ENCODE data around the gene CAV2. TPM values are rescaled to one million over a fixed set of nuclear protein-coding genes. Genes with fewer than 3 reads are reported as not detected.

Gene CAV2
- total RNA-seq, 2 donors from 2014 or later = 81.9 to 102 TPM

- no peak for DNase-seq (ENCODE audit: low spot score)
- intact Hi-C loops (cut with DNase I) = no loop called here
These were observed 13.1 kb downstream of the CAV2 start for GRCh38 chr7:116512520-116513188.

DNA sequence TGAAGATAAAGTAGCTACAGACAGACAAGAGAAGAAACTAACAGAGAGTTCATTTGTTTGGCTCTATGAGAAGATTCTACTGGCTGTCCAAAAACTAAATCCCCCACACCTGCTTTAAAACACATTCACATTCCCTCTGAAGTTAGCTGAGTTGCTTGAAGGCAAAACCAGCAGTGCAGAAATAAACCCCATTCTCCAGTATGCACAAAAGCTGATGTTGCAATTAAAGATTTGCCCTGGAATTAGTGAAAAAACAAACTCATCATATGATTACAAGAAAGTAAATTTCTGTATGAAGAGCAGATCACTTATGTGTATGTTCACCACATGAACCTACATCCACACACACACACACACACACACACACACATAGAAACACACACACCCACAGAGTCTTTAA lies 16.0 kb downstream of the CAV2 start:
- intact Hi-C loops (cut with DNase I) = loop anchor here in 1 of 2 donors (1.0 kb wide), 1 partner anchor 30 kb away; no protein-coding TSS in a partner anchor
- no peak for DNase-seq (ENCODE audit: low spot score)

- DNase-seq (ENCODE audit: low spot score) = no peak
- intact Hi-C loops (cut with DNase I) = no loop called here
These were observed 16.8 kb downstream of the CAV2 start for GRCh38 chr7:116516324-116516723.

- intact Hi-C loops (cut with DNase I) = no loop called here
- no peak for DNase-seq (ENCODE audit: low spot score)
These were observed 18.1 kb downstream of the CAV2 start for GRCh38 chr7:116517626-116518025.

DNA sequence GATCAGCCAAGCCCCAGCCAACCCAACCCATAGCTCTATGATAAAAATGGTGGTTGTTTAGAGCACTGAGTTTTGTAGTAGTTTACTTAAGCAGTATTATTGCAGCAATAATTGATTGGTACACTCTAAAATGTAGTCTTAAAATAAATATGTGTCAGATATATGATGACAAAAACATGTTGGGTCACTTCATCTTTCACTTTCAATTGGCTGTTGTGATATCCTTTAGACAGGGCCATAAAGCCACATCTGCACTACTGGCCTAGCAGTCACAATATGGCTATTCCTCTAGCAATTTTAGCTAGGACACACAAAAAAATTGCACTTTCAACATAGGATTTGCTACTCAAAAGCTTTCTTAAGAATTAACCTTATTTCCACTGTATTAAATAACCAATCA lies 19.4 kb downstream of the CAV2 start:
- intact Hi-C loops (cut with DNase I) = no loop called here

GRCh38 chr7:116521046-116521664 lies 21.6 kb downstream of the CAV2 start:
- DNase-seq (ENCODE audit: low spot score) = no peak
- intact Hi-C loops (cut with DNase I) = loop anchor here (10.0 kb wide), 3 partner anchors 64 to 256 kb away; no protein-coding TSS in a partner anchor

More for the DNA sequence above, 19.4 kb downstream of the CAV2 start:
- no peak for DNase-seq (ENCODE audit: low spot score)

- intact Hi-C loops (cut with DNase I) = loop anchor here (10.0 kb wide), 3 partner anchors 63 to 257 kb away; no protein-coding TSS in a partner anchor
- no peak for DNase-seq (ENCODE audit: low spot score)
These were observed 22.7 kb downstream of the CAV2 start for GRCh38 chr7:116522247-116522646.

GRCh38 chr7:116524221-116524608 lies 24.7 kb downstream of the CAV2 start:
- no peak for DNase-seq (ENCODE audit: low spot score)
- intact Hi-C loops (cut with DNase I) = loop anchor here (2.0 to 10.0 kb wide), 4 partner anchors 23 to 259 kb away; no protein-coding TSS in a partner anchor

DNA sequence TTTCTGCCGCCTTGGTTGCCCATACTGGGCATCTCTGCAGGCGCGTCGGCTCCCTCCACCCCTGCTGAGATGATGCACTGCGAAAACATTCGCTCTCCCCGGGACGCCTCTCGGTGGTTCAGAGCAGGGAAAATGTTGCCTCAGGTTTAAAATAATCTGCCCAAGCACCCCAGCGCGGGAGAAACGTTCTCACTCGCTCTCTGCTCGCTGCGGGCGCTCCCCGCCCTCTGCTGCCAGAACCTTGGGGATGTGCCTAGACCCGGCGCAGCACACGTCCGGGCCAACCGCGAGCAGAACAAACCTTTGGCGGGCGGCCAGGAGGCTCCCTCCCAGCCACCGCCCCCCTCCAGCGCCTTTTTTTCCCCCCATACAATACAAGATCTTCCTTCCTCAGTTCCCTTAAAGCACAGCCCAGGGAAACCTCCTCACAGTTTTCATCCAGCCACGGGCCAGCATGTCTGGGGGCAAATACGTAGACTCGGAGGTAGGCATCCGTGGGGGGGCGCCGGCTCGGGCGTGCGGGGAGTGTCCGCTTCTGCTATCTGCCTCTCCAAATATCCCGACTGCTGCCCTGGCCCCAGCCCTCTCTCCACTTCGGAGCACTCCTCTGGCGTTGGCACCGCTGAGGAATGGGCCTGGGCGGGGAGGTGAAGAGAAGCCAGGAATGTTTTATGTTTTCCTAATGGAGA lies 25.2 kb downstream of the CAV2 start, which contains the start of gene CAV1:
Gene CAV1 (plus strand): TSS at position 428 of the 689 bp plus-strand sequence. CDS start 27 bp downstream, at position 455.
- peak; percentile 94 for DNase-seq (ENCODE audit: low spot score)

GRCh38 chr7:116525298-116525912 lies 25.9 kb downstream of the CAV2 start:
- intact Hi-C loops (cut with DNase I) = loop anchor here (2.0 to 10.0 kb wide), 5 partner anchors 25 to 268 kb away; no protein-coding TSS in a partner anchor
- peak; percentile 84 for DNase-seq (ENCODE audit: low spot score)

More for the DNA sequence above, 25.2 kb downstream of the CAV2 start, which contains the start of gene CAV1:
- intact Hi-C loops (cut with DNase I) = loop anchor here (2.0 to 10.0 kb wide), 5 partner anchors 24 to 267 kb away; no protein-coding TSS in a partner anchor

- intact Hi-C loops (cut with DNase I) = loop anchor here (2.0 to 10.0 kb wide), 6 partner anchors 25 to 269 kb away; no protein-coding TSS in a partner anchor
- DNase-seq (ENCODE audit: low spot score) = peak; percentile 94
These were observed 26.6 kb downstream of the CAV2 start for GRCh38 chr7:116525913-116526861.

DNA sequence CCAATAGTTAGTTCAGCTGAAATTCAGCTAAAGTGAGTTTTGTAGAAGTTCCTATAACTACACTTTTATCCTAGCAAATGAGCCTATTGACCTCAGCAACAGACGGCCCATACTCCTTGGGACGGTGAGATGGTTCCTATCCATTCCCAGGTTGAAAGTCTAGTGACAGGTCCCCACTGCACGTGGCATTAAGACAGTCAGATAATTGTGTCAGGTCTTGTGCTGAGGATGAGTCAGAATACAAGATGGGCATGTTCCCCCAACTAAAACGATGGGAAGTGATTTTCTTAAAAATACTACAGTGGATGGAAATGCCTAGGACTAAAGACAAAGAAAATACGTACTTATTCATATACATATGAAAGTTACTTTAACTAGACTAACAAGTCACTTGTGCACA lies 27.4 kb downstream of the CAV2 start:
- no peak for DNase-seq (ENCODE audit: low spot score)
- intact Hi-C loops (cut with DNase I) = loop anchor here (2.0 to 10.0 kb wide), 5 partner anchors 56 to 270 kb away; no protein-coding TSS in a partner anchor

GRCh38 chr7:116527521-116527920 lies 28.0 kb downstream of the CAV2 start:
- intact Hi-C loops (cut with DNase I) = loop anchor here (2.0 to 10.0 kb wide), 5 partner anchors 55 to 270 kb away; no protein-coding TSS in a partner anchor
- DNase-seq (ENCODE audit: low spot score) = no peak

- DNase-seq (ENCODE audit: low spot score) = peak; percentile 87
- intact Hi-C loops (cut with DNase I) = loop anchor here (5.0 to 10.0 kb wide), 4 partner anchors 57 to 271 kb away; no protein-coding TSS in a partner anchor
These were observed 28.7 kb downstream of the CAV2 start for GRCh38 chr7:116528008-116528789.

GRCh38 chr7:116529250-116529649 lies 29.7 kb downstream of the CAV2 start:
- intact Hi-C loops (cut with DNase I) = loop anchor here (5.0 to 10.0 kb wide), 4 partner anchors 56 to 272 kb away; no protein-coding TSS in a partner anchor
- DNase-seq (ENCODE audit: low spot score) = no peak

GRCh38 chr7:116530107-116530820 lies 30.7 kb downstream of the CAV2 start:
- intact Hi-C loops (cut with DNase I) = no loop called here
- DNase-seq (ENCODE audit: low spot score) = no peak
